ENCODE measurements around the gene RHO.
"Not testable (repeated sequence)": the region's sequence is repeated elsewhere in the genome, so short reads cannot be mapped to it uniquely, and the experiment has no call there.

- not testable (repeated sequence) for TF ChIP-seq EZH2 (IDR thresholded peaks at IDR 0.05; ENCODE audit: borderline replicate concordance, low read length)
- TF ChIP-seq, protein P1, sequence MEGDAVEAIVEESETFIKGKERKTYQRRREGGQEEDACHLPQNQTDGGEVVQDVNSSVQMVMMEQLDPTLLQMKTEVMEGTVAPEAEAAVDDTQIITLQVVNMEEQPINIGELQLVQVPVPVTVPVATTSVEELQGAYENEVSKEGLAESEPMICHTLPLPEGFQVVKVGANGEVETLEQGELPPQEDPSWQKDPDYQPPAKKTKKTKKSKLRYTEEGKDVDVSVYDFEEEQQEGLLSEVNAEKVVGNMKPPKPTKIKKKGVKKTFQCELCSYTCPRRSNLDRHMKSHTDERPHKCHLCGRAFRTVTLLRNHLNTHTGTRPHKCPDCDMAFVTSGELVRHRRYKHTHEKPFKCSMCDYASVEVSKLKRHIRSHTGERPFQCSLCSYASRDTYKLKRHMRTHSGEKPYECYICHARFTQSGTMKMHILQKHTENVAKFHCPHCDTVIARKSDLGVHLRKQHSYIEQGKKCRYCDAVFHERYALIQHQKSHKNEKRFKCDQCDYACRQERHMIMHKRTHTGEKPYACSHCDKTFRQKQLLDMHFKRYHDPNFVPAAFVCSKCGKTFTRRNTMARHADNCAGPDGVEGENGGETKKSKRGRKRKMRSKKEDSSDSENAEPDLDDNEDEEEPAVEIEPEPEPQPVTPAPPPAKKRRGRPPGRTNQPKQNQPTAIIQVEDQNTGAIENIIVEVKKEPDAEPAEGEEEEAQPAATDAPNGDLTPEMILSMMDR (conservative IDR thresholded peaks at IDR 0.05 in 1 of 2, IDR thresholded peaks at IDR 0.05 in 1 of 2; ENCODE audit: extremely low read depth in 1 of 2, insufficient read depth in 1 of 2, low read depth in 1 of 2, low read length in 2 of 2), result not testable (repeated sequence)
Observed at GRCh38 chr3:129499604-129500333, 28.7 kb upstream of the RHO start.
